Measurements from ENCODE around the gene AQP3.
A peak's percentile ranks its signal among the peaks of the same experiment; 100 is the strongest.

The AQP3 gene

GRCh38 chr9:33446240-33446945 is 1.0 kb downstream of the AQP3 start:
- no peak for TF ChIP-seq CTCF (conservative IDR thresholded peaks at IDR 0.05; ENCODE audit: control insufficient read depth, insufficient read depth, low read depth, low read length)
- H3K4me3 ChIP-seq (ENCODE audit: control insufficient read depth, low read depth, low read length), result no peak overlapping the region
- DNase-seq (ENCODE audit: low read depth), result no peak

GRCh38 chr9:33445389-33446239 is 1.8 kb downstream of the AQP3 start:
- DNase-seq (ENCODE audit: low read depth), result no peak
- no peak overlapping the region for H3K4me3 ChIP-seq (ENCODE audit: control insufficient read depth, low read depth, low read length)
- TF ChIP-seq CTCF (conservative IDR thresholded peaks at IDR 0.05; ENCODE audit: control insufficient read depth, insufficient read depth, low read depth, low read length), result no peak

- DNase-seq (ENCODE audit: low read depth), result no peak
- H3K4me3 ChIP-seq (ENCODE audit: control insufficient read depth, low read depth, low read length), result no peak overlapping the region
- TF ChIP-seq CTCF (conservative IDR thresholded peaks at IDR 0.05; ENCODE audit: control insufficient read depth, insufficient read depth, low read depth, low read length), result no peak
Observed at GRCh38 chr9:33443464-33444154, 3.8 kb downstream of the AQP3 start.

DNA sequence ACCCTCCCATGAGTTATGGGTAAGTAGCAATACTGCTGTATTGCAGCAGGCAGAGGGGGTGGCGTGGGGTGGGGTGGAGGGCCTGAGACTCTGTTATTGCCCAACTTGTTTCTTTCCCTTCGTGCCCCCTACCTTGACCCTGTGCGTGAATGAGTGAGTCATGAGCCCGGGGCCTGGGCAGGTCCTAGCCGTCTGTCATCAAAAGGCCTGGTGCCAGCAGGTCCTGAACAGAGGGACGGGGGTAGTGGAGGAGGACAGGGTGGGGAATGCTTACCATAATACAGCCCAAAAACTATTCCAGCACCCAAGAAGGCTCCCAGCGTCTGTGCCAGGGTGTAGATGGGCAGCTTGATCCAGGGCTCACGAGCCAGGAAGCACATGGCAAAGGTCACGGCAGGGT is 4.3 kb downstream of the AQP3 start:
- no peak overlapping the region for H3K4me3 ChIP-seq (ENCODE audit: control insufficient read depth, low read depth, low read length)
- TF ChIP-seq CTCF (conservative IDR thresholded peaks at IDR 0.05; ENCODE audit: control insufficient read depth, insufficient read depth, low read depth, low read length), result no peak
- DNase-seq (ENCODE audit: low read depth), result peak; percentile 44

DNA sequence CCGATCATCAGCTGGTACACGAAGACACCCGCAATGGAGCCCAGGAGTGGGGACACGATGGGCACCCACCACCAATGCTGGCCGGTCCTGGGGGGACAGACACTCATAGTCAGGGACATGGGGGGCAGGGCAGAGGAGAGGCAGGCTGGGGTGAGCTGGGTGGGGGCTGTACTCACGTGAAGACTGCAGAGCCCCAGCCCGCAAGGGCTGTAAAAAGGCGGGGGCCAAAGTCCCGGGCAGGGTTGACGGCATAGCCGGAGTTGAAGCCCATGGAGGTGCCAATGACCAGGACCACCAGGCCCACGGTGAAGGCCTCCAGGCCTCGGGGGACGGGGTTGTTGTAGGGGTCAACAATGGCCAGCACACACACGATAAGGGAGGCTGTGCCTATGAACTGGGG is 5.3 kb downstream of the AQP3 start:
- DNase-seq (ENCODE audit: low read depth), result no peak
- no peak for TF ChIP-seq CTCF (conservative IDR thresholded peaks at IDR 0.05; ENCODE audit: control insufficient read depth, insufficient read depth, low read depth, low read length)
- no peak overlapping the region for H3K4me3 ChIP-seq (ENCODE audit: control insufficient read depth, low read depth, low read length)

DNA sequence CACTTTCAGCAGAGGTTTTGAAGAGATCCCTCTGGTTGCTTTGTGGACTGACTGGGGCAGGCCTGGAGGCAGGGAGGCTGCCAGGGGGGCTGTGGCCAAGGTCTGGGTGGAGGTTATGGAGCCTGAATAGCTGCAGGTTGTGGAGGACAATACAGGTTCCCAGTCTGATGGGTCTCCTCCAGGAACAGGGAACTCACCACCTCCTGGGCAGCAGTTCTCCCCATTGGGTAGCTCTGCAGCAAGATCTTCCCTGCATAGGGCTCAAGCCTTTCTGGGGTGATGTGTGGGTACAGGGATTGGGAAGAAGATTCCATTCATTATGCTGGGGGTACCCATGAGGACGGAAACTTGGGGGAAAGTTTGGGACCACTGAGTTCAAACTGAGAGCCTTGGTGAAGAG is 6.8 kb downstream of the AQP3 start:
- DNase-seq (ENCODE audit: low read depth), result no peak
- no peak overlapping the region for H3K4me3 ChIP-seq (ENCODE audit: control insufficient read depth, low read depth, low read length)
- TF ChIP-seq CTCF (conservative IDR thresholded peaks at IDR 0.05; ENCODE audit: control insufficient read depth, insufficient read depth, low read depth, low read length), result no peak

Measured in fibroblast of mammary gland (primary cell).